Pulmonary artery endothelial cell (primary cell): Measurements from ENCODE around the gene RGS10. TPM values are rescaled to one million over a fixed set of nuclear protein-coding genes. Genes with fewer than 3 reads are reported as not detected.
"Not testable (repeated sequence)": the region's sequence is repeated elsewhere in the genome, so short reads cannot be mapped to it uniquely, and the experiment has no call there.

ENCODE experiments used
- DNase-seq: peaks from one replicate; pipeline ENCODE4 v3.0.0-alpha.2; 2011; ENCODE audit warnings: low read depth, low spot score
- total RNA-seq: library from RNA; depleted of rRNA; stranded (reverse); fragments of >200 nt; gene quantifications from 2 replicates; pipeline ENCODE4 v1.2.3, GENCODE V29; 2014

Gene RGS10
- total RNA-seq, 1 donor from 2014 or later: 29.6 TPM

GRCh38 chr10:119539359-119539825 is 3.1 kb downstream of the RGS10 start:
- no peak for DNase-seq

GRCh38 chr10:119538632-119539358 is 3.7 kb downstream of the RGS10 start:
- DNase-seq: no peak

GRCh38 chr10:119537953-119538630 is 4.4 kb downstream of the RGS10 start:
- DNase-seq: no peak

- DNase-seq: no peak
Observed at GRCh38 chr10:119536508-119537025, 6.0 kb downstream of the RGS10 start.

- no peak for DNase-seq
Observed at GRCh38 chr10:119535837-119536507, 6.5 kb downstream of the RGS10 start.

- DNase-seq: no peak
Observed at GRCh38 chr10:119535305-119535704, 7.2 kb downstream of the RGS10 start.

- no peak for DNase-seq
Observed at GRCh38 chr10:119533473-119533872, 9.0 kb downstream of the RGS10 start.

GRCh38 chr10:119532791-119533190 is 9.7 kb downstream of the RGS10 start:
- DNase-seq: not testable (repeated sequence)

- not testable (repeated sequence) for DNase-seq
Observed at GRCh38 chr10:119532251-119532650, 10.3 kb downstream of the RGS10 start.

- no peak for DNase-seq
Observed at GRCh38 chr10:119531067-119531466, 11.5 kb downstream of the RGS10 start.

- not testable (repeated sequence) for DNase-seq
Observed at GRCh38 chr10:119528663-119529237, 13.8 kb downstream of the RGS10 start.

GRCh38 chr10:119526621-119527592 is 15.6 kb downstream of the RGS10 start:
- DNase-seq: no peak

- DNase-seq: no peak
Observed at GRCh38 chr10:119526149-119526548, 16.4 kb downstream of the RGS10 start.

- DNase-seq: no peak
Observed at GRCh38 chr10:119525116-119525515, 17.4 kb downstream of the RGS10 start.

GRCh38 chr10:119524720-119525070 is 17.8 kb downstream of the RGS10 start:
- DNase-seq: no peak

- DNase-seq: no peak
Observed at GRCh38 chr10:119523895-119524719, 18.4 kb downstream of the RGS10 start.

GRCh38 chr10:119522747-119523426 is 19.6 kb downstream of the RGS10 start:
- DNase-seq: no peak

GRCh38 chr10:119521443-119522204 is 20.9 kb downstream of the RGS10 start:
- DNase-seq: peak; percentile 36
